Skeletal muscle satellite cell (primary cell): ENCODE measurements around the gene SCAP.

ENCODE experiments used
- H3K27me3 ChIP-seq: 2 replicates; pipeline ENCODE4 v1.7.0; 2013; ENCODE audit warnings: low read length; ENCODE audit not compliant: control insufficient read depth, insufficient read depth
- H3K36me3 ChIP-seq: 2 replicates; pipeline ENCODE4 v1.7.0; 2013; ENCODE audit warnings: mild to moderate bottlenecking, control low read depth, low read length; ENCODE audit not compliant: insufficient read depth
- H3K4me1 ChIP-seq: 2 replicates; pipeline ENCODE4 v1.7.0; 2013; ENCODE audit warnings: low read length; ENCODE audit not compliant: control insufficient read depth, insufficient read depth
- H3K4me2 ChIP-seq: 2 replicates; pipeline ENCODE4 v1.7.0; 2013; ENCODE audit warnings: mild to moderate bottlenecking, low read length
- H3K4me3 ChIP-seq: 2 replicates; pipeline ENCODE4 v1.7.0; 2013; ENCODE audit warnings: low read length
- H3K9ac ChIP-seq: 2 replicates; pipeline ENCODE4 v1.7.0; 2013; ENCODE audit warnings: mild to moderate bottlenecking, low read depth, low read length, moderate library complexity
- H3K9me3 ChIP-seq: replicated peaks from 2 replicates; pipeline ENCODE4 v1.7.0; 2013; ENCODE audit warnings: mild to moderate bottlenecking, control low read depth, low read length

Gene SCAP

DNA sequence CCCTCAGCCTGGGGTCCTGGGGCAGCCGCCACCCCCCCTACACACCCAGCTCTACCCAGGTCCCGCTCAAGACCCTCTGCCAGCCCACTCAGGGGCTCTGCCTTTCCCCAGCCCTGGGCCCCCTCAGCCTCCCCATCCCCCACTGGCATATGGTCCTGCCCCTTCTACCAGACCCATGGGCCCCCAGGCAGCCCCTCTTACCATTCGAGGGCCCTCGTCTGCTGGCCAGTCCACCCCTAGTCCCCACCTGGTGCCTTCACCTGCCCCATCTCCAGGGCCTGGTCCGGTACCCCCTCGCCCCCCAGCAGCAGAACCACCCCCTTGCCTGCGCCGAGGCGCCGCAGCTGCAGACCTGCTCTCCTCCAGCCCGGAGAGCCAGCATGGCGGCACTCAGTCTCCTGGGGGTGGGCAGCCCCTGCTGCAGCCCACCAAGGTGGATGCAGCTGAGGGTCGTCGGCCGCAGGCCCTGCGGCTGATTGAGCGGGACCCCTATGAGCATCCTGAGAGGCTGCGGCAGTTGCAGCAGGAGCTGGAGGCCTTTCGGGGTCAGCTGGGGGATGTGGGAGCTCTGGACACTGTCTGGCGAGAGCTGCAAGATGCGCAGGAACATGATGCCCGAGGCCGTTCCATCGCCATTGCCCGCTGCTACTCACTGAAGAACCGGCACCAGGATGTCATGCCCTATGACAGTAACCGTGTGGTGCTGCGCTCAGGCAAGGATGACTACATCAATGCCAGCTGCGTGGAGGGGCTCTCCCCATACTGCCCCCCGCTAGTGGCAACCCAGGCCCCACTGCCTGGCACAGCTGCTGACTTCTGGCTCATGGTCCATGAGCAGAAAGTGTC is 64.7 kb downstream of the SCAP start:
- no peaks in the 10 kb centered on the region for H3K4me1 ChIP-seq
- no peaks in the 10 kb centered on the region for H3K27me3 ChIP-seq
- no peak overlapping the region for H3K4me2 ChIP-seq
- H3K9me3 ChIP-seq, result no peaks in the 10 kb centered on the region
- H3K9ac ChIP-seq, result no peak overlapping the region
- H3K36me3 ChIP-seq, result peaks cover 90% of the 10 kb centered on the region
- no peak overlapping the region for H3K4me3 ChIP-seq

DNA sequence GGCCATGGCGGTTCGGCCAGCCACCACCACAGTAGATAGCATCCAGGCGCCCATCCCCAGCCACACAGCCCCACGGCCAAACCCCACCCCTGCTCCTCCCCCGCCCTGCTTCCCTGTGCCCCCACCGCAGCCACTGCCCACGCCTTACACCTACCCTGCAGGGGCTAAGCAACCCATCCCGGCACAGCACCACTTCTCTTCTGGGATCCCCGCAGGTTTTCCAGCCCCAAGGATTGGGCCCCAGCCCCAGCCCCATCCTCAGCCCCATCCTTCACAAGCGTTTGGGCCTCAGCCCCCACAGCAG is 65.4 kb downstream of the SCAP start:
- Histone ChIP-seq H3K9me3 (no peaks in the 10 kb centered on the region), H3K4me3 (no peak overlapping the region), H3K4me2 (no peak overlapping the region), H3K36me3 (peaks cover 88% of the 10 kb centered on the region), H3K9ac (no peak overlapping the region), H3K4me1 (peaks cover 2% of the 10 kb centered on the region), H3K27me3 (no peaks in the 10 kb centered on the region)

DNA sequence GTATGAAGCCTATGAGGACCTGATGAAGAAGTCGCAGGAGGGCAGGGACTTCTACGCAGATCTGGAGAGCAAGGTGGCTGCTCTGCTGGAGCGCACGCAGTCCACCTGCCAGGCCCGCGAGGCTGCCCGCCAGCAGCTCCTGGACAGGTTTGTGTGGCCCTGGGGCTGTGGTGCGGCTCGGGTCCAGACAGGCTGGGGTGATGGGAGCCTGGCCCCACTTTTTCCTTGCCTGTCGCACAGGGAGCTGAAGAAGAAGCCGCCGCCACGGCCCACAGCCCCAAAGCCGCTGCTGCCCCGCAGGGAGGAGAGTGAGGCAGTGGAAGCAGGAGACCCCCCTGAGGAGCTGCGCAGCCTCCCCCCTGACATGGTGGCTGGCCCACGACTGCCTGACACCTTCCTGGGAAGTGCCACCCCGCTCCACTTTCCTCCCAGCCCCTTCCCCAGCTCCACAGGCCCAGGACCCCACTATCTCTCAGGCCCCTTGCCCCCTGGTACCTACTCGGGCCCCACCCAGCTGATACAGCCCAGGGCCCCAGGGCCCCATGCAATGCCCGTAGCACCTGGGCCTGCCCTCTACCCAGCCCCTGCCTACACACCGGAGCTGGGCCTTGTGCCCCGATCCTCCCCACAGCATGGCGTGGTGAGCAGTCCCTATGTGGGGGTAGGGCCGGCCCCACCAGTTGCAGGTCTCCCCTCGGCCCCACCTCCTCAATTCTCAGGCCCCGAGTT is 65.9 kb downstream of the SCAP start:
- H3K9ac ChIP-seq, result no peak overlapping the region
- H3K36me3 ChIP-seq, result peaks cover 83% of the 10 kb centered on the region
- no peaks in the 10 kb centered on the region for H3K9me3 ChIP-seq
- peaks cover 8% of the 10 kb centered on the region for H3K4me1 ChIP-seq
- H3K4me3 ChIP-seq, result no peak overlapping the region
- H3K27me3 ChIP-seq, result no peaks in the 10 kb centered on the region
- no peak overlapping the region for H3K4me2 ChIP-seq

DNA sequence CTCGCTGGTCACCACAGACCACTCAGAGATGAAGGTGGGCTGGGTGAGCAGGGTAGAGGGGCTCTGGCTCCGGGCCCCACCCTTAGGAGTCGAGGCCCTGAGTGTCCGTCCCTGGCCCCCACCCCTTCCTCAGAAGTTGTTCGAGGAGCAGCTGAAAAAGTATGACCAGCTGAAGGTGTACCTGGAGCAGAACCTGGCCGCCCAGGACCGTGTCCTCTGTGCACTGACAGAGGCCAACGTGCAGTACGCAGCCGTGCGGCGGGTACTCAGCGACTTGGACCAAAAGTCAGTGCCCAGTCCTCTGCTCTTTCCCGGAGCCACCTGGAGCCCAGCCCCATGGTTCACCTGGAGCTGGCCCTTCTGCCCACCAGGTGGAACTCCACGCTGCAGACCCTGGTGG is 66.5 kb downstream of the SCAP start:
- no peaks in the 10 kb centered on the region for H3K9me3 ChIP-seq
- H3K9ac ChIP-seq, result no peak overlapping the region
- H3K4me1 ChIP-seq, result peaks cover 12% of the 10 kb centered on the region
- H3K4me2 ChIP-seq, result no peak overlapping the region
- peaks cover 77% of the 10 kb centered on the region for H3K36me3 ChIP-seq
- H3K27me3 ChIP-seq, result no peaks in the 10 kb centered on the region
- no peak overlapping the region for H3K4me3 ChIP-seq

DNA sequence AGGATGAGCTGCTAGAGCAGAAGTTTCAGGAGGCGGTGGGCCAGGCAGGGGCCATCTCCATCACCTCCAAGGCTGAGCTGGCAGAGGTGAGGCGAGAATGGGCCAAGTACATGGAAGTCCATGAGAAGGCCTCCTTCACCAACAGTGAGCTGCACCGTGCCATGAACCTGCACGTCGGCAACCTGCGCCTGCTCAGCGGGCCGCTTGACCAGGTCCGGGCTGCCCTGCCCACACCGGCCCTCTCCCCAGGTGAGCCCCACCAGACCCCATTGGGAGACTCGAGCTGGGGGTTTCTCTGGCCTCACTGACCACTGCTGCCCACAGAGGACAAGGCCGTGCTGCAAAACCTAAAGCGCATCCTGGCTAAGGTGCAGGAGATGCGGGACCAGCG is 66.9 kb downstream of the SCAP start:
- peaks cover 73% of the 10 kb centered on the region for H3K36me3 ChIP-seq
- H3K4me1 ChIP-seq, result peaks cover 12% of the 10 kb centered on the region
- H3K27me3 ChIP-seq, result no peaks in the 10 kb centered on the region
- no peak overlapping the region for H3K4me2 ChIP-seq
- no peaks in the 10 kb centered on the region for H3K9me3 ChIP-seq
- no peak overlapping the region for H3K4me3 ChIP-seq
- H3K9ac ChIP-seq, result no peak overlapping the region

DNA sequence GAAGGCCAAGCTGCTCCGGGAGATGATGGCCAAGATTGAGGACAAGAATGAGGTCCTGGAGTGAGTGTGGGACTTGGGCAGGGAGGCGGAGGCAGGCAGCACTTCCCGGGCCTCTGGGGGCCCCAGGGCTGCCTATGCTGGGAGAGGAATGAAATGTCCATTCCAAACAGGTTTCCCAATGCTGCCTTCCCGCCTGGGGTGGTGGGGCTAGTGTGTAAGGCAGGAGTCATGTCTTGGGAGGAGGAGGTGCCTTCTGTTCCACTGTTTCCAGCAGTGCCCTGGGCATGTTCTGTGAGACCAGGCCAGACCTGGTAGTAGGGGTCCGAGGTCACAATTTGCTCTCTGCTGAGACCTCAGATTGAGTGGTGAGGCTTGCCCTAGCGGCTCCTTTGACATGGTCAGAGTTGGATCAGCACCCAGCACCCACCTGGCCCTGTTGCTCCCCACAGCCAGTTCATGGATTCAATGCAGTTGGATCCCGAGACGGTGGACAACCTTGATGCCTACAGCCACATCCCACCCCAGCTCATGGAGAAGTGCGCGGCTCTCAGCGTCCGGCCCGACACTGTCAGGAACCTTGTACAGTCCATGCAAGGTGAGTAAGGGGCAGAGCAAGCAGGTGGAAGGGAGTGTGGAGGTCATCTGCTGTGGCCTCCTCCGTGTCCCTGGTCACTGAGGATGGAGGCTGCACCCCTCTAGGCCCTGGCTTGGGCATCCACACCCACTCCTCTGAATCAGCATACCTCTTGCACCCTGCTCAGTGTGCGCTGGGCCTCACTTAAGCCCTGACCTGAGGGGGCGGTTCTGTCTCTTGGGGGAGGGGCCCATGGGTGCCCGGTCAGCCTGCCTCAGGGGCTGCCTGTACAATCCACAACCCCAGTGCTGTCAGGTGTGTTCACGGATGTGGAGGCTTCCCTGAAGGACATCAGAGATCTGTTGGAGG is 67.6 kb downstream of the SCAP start:
- Histone ChIP-seq H3K27me3 (no peaks in the 10 kb centered on the region), H3K36me3 (peaks cover 66% of the 10 kb centered on the region), H3K4me2 (no peak overlapping the region), H3K9ac (no peak overlapping the region), H3K9me3 (no peaks in the 10 kb centered on the region), H3K4me1 (peaks cover 12% of the 10 kb centered on the region), H3K4me3 (no peak overlapping the region)

DNA sequence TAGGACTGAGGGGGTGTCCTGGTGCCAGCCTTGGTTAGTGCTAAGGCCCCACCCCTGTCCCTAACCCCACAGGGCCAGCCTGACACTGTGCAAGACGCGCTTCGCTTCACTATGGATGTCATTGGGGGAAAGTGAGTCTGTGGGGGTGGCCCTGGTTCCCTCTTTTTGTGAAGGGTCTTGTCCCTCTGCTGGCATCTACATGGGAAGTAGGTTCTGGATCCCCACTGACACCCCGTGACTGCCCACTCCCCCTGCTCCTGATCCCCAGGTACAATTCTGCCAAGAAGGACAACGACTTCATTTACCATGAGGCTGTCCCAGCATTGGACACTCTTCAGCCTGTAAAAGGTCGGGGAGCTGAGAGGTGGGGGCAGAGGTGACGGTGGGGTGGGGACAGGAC is 68.5 kb downstream of the SCAP start:
- Histone ChIP-seq H3K4me2 (no peak overlapping the region), H3K9ac (no peak overlapping the region), H3K4me1 (peaks cover 12% of the 10 kb centered on the region), H3K27me3 (no peaks in the 10 kb centered on the region), H3K9me3 (no peaks in the 10 kb centered on the region), H3K36me3 (peaks cover 59% of the 10 kb centered on the region), H3K4me3 (no peak overlapping the region)

DNA sequence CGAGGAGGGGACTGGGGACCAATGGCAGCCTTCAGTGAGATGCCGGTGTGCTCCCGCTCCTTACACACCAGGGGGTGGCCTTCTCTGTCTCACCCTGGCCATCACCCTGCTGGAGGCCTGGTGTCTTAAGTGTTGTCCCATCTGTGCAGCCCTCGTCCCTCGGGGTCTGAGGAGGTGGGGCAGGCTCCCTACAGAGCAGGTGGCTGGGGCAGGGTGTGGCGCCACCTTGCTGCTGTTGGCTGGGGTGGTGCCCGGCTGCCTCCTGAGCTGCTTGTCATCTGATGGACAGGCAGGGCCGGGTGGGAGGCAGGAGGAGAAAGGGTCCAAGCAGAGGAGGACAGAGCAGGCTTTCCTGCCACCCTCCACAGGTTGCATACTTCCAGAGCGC is 69.0 kb downstream of the SCAP start:
- Histone ChIP-seq H3K4me1 (peaks cover 12% of the 10 kb centered on the region), H3K36me3 (peaks cover 54% of the 10 kb centered on the region), H3K9ac (no peak overlapping the region), H3K9me3 (no peaks in the 10 kb centered on the region), H3K27me3 (no peaks in the 10 kb centered on the region), H3K4me3 (no peak overlapping the region), H3K4me2 (no peak overlapping the region)

DNA sequence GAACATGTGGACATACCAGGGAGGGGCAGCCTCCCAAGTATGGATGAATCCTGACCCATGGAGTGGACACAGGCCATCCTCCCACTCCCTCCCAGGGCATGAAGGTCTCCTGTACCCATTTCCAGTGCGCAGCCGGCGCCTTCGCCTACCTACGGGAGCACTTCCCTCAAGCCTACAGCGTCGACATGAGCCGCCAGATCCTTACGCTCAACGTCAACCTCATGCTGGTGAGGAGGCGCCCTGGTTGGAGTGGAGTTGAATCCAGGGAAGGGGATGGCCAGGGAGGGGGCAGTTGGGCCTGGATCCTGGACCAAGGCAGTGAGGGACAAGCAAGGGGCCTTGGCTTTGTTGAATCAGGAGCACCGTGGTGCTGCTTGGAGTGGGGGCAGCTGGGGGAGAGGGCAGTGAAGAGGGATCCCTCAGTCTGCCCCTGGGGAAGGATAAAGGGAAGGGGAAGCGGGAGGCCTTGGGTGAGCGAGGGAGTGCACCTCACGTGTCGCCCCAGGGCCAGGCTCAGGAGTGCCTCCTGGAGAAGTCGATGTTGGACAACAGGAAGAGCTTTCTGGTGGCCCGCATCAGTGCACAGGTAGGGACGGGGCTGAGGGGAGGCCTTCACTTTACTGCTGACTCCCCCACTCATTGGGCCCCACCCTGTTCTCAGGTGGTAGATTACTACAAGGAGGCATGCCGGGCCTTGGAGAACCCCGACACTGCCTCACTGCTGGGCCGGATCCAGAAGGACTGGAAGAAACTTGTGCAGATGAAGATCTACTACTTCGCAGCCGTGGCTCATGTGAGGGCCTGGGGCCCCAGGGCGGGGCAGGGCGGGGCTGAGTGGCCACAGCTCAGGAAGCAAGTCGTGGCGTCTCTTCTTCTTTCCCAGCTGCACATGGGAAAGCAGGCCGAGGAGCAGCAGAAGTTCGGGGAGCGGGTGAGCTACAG is 69.7 kb downstream of the SCAP start:
- H3K4me2 ChIP-seq, result no peak overlapping the region
- no peak overlapping the region for H3K4me3 ChIP-seq
- peaks cover 47% of the 10 kb centered on the region for H3K36me3 ChIP-seq
- no peak overlapping the region for H3K9ac ChIP-seq
- H3K9me3 ChIP-seq, result no peaks in the 10 kb centered on the region
- peaks cover 12% of the 10 kb centered on the region for H3K4me1 ChIP-seq
- no peaks in the 10 kb centered on the region for H3K27me3 ChIP-seq

DNA sequence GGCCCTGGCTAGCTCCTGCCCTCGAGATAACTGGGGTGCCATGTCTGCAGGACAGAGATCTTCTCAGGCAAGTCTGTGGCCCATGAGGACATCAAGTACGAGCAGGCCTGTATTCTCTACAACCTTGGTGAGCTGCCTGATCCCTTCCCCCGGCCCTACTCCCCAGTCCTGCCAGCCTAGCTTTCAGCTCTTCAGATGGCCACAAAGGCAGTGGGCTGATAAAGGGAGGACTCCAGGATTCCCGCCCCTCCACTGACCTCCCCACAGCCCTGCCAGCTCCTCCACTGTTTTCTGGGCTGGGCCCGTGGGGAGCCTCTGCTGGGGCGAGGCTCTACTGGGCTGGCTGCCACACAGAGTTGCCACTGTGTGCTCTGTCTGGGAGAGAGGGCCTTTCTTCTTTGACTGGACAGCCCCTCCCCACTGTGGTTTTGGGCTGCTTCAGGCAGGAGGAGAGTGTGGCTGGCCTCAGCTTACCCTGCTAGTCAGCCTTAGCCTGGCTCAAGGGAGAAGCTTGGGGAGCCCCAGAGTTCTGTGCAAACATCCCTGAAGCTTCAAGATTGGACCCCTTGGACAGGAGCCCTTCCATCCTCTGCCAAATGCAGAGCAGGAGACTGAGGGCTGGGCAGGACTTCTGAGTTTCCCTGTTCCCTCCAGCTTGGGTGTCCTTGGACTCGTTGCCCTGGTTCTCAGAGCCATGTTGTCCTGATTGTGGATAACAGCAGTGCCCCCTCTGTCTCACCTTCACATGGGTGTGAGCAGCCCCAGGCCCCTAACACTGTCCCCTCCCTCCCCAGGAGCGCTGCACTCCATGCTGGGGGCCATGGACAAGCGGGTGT is 70.6 kb downstream of the SCAP start:
- no peaks in the 10 kb centered on the region for H3K9me3 ChIP-seq
- no peak overlapping the region for H3K4me3 ChIP-seq
- H3K9ac ChIP-seq, result peak overlapping the region; percentile 7
- H3K27me3 ChIP-seq, result no peaks in the 10 kb centered on the region
- H3K36me3 ChIP-seq, result peaks cover 45% of the 10 kb centered on the region
- H3K4me1 ChIP-seq, result peaks cover 12% of the 10 kb centered on the region
- no peak overlapping the region for H3K4me2 ChIP-seq
